ENCODE measurements around the gene OCA2.

OCA2 gene

GRCh38 chr15:28075573-28075972 lies 23.5 kb downstream of the OCA2 start:
- DNase-seq, result peak; percentile 81

GRCh38 chr15:28068930-28069329 lies 30.2 kb downstream of the OCA2 start:
- DNase-seq, result no peak

- DNase-seq, result no peak
These were observed 32.9 kb downstream of the OCA2 start for GRCh38 chr15:28066231-28066630.

- no peak for DNase-seq
These were observed 39.1 kb downstream of the OCA2 start for GRCh38 chr15:28060005-28060404.

GRCh38 chr15:28058082-28058481 lies 41.0 kb downstream of the OCA2 start:
- no peak for DNase-seq

GRCh38 chr15:28051955-28052633 lies 47.0 kb downstream of the OCA2 start:
- no peak for DNase-seq

GRCh38 chr15:28049581-28049980 lies 49.5 kb downstream of the OCA2 start:
- DNase-seq, result no peak

- no peak for DNase-seq
These were observed 51.8 kb downstream of the OCA2 start for GRCh38 chr15:28047277-28047676.

- DNase-seq, result no peak
These were observed 54.9 kb downstream of the OCA2 start for GRCh38 chr15:28044121-28044672.

GRCh38 chr15:28043691-28044091 lies 55.4 kb downstream of the OCA2 start:
- no peak for DNase-seq

- DNase-seq, result no peak
These were observed 61.0 kb downstream of the OCA2 start for GRCh38 chr15:28037969-28038590.

GRCh38 chr15:28033443-28033842 lies 65.7 kb downstream of the OCA2 start:
- no peak for DNase-seq

- no peak for DNase-seq
These were observed 68.3 kb downstream of the OCA2 start for GRCh38 chr15:28030801-28031200.

GRCh38 chr15:28027714-28028076 lies 71.4 kb downstream of the OCA2 start:
- no peak for DNase-seq

GRCh38 chr15:28026764-28027713 lies 72.1 kb downstream of the OCA2 start:
- no peak for DNase-seq

- no peak for DNase-seq
These were observed 72.9 kb downstream of the OCA2 start for GRCh38 chr15:28026221-28026620.

GRCh38 chr15:28025413-28025812 lies 73.7 kb downstream of the OCA2 start:
- no peak for DNase-seq

GRCh38 chr15:28024889-28025250 lies 74.2 kb downstream of the OCA2 start:
- no peak for DNase-seq

GRCh38 chr15:28023933-28024888 lies 74.9 kb downstream of the OCA2 start:
- no peak for DNase-seq

GRCh38 chr15:28023422-28023821 lies 75.7 kb downstream of the OCA2 start:
- DNase-seq, result no peak

- no peak for DNase-seq
These were observed 76.2 kb downstream of the OCA2 start for GRCh38 chr15:28022961-28023360.

GRCh38 chr15:28022181-28022580 lies 76.9 kb downstream of the OCA2 start:
- DNase-seq, result no peak
